GM12875 (cell line): ENCODE measurements around the gene WFDC6.

ENCODE experiments used
- H3K4me3 ChIP-seq: one replicate; pipeline ENCODE4 v1.5.1; 2011; ENCODE audit warnings: low read depth, low read length, control low read depth
- CTCF ChIP-seq: IDR thresholded peaks from 2 replicates; pipeline ENCODE4 v1.5.1; 2011; ENCODE audit warnings: low read depth, mild to moderate bottlenecking, control low read depth, inconsistent platforms, low read length, moderate library complexity, borderline replicate concordance; ENCODE audit not compliant: insufficient read depth

The WFDC6 gene

GRCh38 chr20:45506398-45506797, 32.9 kb downstream of the WFDC6 start:
- no peak overlapping the region for H3K4me3 ChIP-seq
- TF ChIP-seq CTCF: no peak

- no peak for TF ChIP-seq CTCF
- no peak overlapping the region for H3K4me3 ChIP-seq
Measured at GRCh38 chr20:45503403-45503802, 35.9 kb downstream of the WFDC6 start.

- TF ChIP-seq CTCF: no peak
- no peak overlapping the region for H3K4me3 ChIP-seq
Measured at GRCh38 chr20:45502561-45502960, 36.7 kb downstream of the WFDC6 start.

GRCh38 chr20:45501600-45501999, 37.7 kb downstream of the WFDC6 start:
- TF ChIP-seq CTCF: no peak
- no peak overlapping the region for H3K4me3 ChIP-seq

GRCh38 chr20:45500022-45500421, 39.3 kb downstream of the WFDC6 start:
- TF ChIP-seq CTCF: no peak
- no peak overlapping the region for H3K4me3 ChIP-seq

GRCh38 chr20:45497971-45498494, 41.2 kb downstream of the WFDC6 start:
- no peak overlapping the region for H3K4me3 ChIP-seq
- TF ChIP-seq CTCF: no peak

GRCh38 chr20:45496166-45496565, 43.1 kb downstream of the WFDC6 start:
- TF ChIP-seq CTCF: no peak
- H3K4me3 ChIP-seq: no peak overlapping the region
